H1 (cell line): ENCODE data around the gene KIT. TPM values are rescaled to one million over a fixed set of nuclear protein-coding genes. Genes with fewer than 3 reads are reported as not detected.

Experiments
- CTCF ChIA-PET: fragments of 300-600 bp; sonication (Branson Sonifier 250); formaldehyde crosslinking; loops from one replicate; lab custom pipeline; 2021; ENCODE audit not compliant: partially characterized antibody; lab: Charles Lee
- POLR2A ChIA-PET: fragments of 300-600 bp; sonication (Branson Sonifier 250); formaldehyde crosslinking; loops from one replicate; lab custom pipeline; 2021; ENCODE audit warnings: inconsistent platforms; ENCODE audit not compliant: partially characterized antibody; lab: Charles Lee
- DNase-seq, 2 experiments: peaks; one replicate each; pipeline versions ENCODE4 v3.0.0 to v3.0.0-alpha.2; 2010 to 2022; ENCODE audit warnings: low spot score in 2 of 2, low read depth in 1 of 2, mixed read lengths in 1 of 2
- FAIRE-seq: peaks from 2 replicates; lab custom pipeline; 2011; peaks lifted over from hg19 to GRCh38; lab: Jason Lieb, UNC
- H2AFZ ChIP-seq: 2 replicates; pipeline ENCODE4 v1.8.1; 2012; ENCODE audit warnings: low read length, inconsistent platforms
- H2AK5ac ChIP-seq: 2 replicates; pipeline ENCODE4 v1.6.1; 2013; ENCODE audit warnings: low read depth, low read length
- H2BK120ac ChIP-seq: replicated peaks from 2 replicates; pipeline ENCODE3; 2013; ENCODE audit warnings: low read depth, low read length, inconsistent platforms
- H2BK12ac ChIP-seq: 2 replicates; pipeline ENCODE4 v1.6.1; 2013; ENCODE audit warnings: low read depth, low read length
- H2BK15ac ChIP-seq: 2 replicates; pipeline ENCODE4 v1.6.1; 2013; ENCODE audit warnings: low read length
- H2BK20ac ChIP-seq: 2 replicates; pipeline ENCODE4 v1.6.1; 2013; ENCODE audit warnings: low read length
- H2BK5ac ChIP-seq: 2 replicates; pipeline ENCODE4 v1.6.1; 2013; ENCODE audit warnings: low read depth, low read length
- H3K14ac ChIP-seq: 2 replicates; pipeline ENCODE4 v1.6.1; 2013; ENCODE audit warnings: inconsistent platforms; ENCODE audit not compliant: insufficient read length
- H3K18ac ChIP-seq: 2 replicates; pipeline ENCODE4 v1.6.1; 2013; ENCODE audit warnings: low read length; ENCODE audit errors: extremely low read depth
- H3K23ac ChIP-seq: 2 replicates; pipeline ENCODE4 v1.6.1; 2013; ENCODE audit warnings: inconsistent platforms; ENCODE audit not compliant: insufficient read length
- H3K23me2 ChIP-seq: 2 replicates; pipeline ENCODE4 v1.6.1; 2013; ENCODE audit warnings: low read depth, low read length
- H3K27ac ChIP-seq: 2 replicates; pipeline ENCODE4 v1.6.1; 2011; ENCODE audit warnings: low read depth, low read length, inconsistent platforms
- H3K27me3 ChIP-seq, 4 experiments: replicated peaks in 1 of 4; 1 replicate in 1 of 4; 2 replicates in 3 of 4; pipeline versions ENCODE4 v1.6.1 to v1.8.1; 2011 to 2013; ENCODE audit warnings: low read length in 3 of 4, mild to moderate bottlenecking in 3 of 4, inconsistent platforms in 2 of 4, mixed read lengths in 2 of 4, moderate library complexity in 1 of 4; ENCODE audit not compliant: control insufficient read depth in 3 of 4, insufficient read depth in 3 of 4; ENCODE audit errors: extremely low read depth in 1 of 4
- H3K36me3 ChIP-seq, 4 experiments: 2 replicates each; pipeline versions ENCODE4 v1.6.1 to v1.8.1; 2011 to 2013; ENCODE audit warnings: mild to moderate bottlenecking in 4 of 4, low read length in 3 of 4, moderate library complexity in 2 of 4, control low read depth in 1 of 4, inconsistent platforms in 1 of 4; ENCODE audit not compliant: insufficient read depth in 4 of 4, control insufficient read depth in 2 of 4
- H3K4ac ChIP-seq: replicated peaks from 2 replicates; pipeline ENCODE3; 2013; ENCODE audit warnings: low read length, low read depth, mixed read lengths, inconsistent platforms; ENCODE audit not compliant: insufficient read length
- H3K4me1 ChIP-seq, 4 experiments: replicated peaks in 1 of 4; 1 replicate in 1 of 4; 2 replicates in 3 of 4; pipeline versions ENCODE4 v1.6.1 to v1.8.1; 2011 to 2013; ENCODE audit warnings: low read length in 3 of 4, inconsistent platforms in 2 of 4, mixed read lengths in 1 of 4; ENCODE audit not compliant: insufficient read depth in 4 of 4, control insufficient read depth in 3 of 4
- H3K4me2 ChIP-seq, 2 experiments: 2 replicates each; pipeline versions ENCODE4 v1.6.1 to v1.8.1; 2011 to 2013; ENCODE audit warnings: low read depth in 2 of 2, low read length in 2 of 2, control low read depth in 1 of 2, inconsistent platforms in 1 of 2, mild to moderate bottlenecking in 1 of 2; ENCODE audit not compliant: insufficient read depth in 1 of 2
- H3K4me3 ChIP-seq, 4 experiments: fragments of 200-600, 300-600 bp in 1 of 4; sonication (generic), shearing (Covaris generic), sonication (Bioruptor Twin) in 1 of 4; 2 replicates each; pipeline versions ENCODE4 v1.5.1 to v1.8.1; 2011 to 2016; ENCODE audit warnings: low read length in 4 of 4, low read depth in 3 of 4, control low read depth in 2 of 4, inconsistent platforms in 2 of 4, mild to moderate bottlenecking in 2 of 4, mixed read lengths in 1 of 4, moderate library complexity in 1 of 4; ENCODE audit not compliant: insufficient read depth in 2 of 4; ENCODE audit errors: extremely low read depth in 1 of 4
- H3K56ac ChIP-seq: replicated peaks from 2 replicates; pipeline ENCODE3; 2013; ENCODE audit warnings: low read depth, mild to moderate bottlenecking, mixed read lengths, low read length, inconsistent platforms; ENCODE audit not compliant: insufficient read length
- H3K79me1 ChIP-seq: 2 replicates; pipeline ENCODE4 v1.6.1; 2013; ENCODE audit warnings: low read depth, low read length, control low read depth
- H3K79me2 ChIP-seq, 2 experiments: 2 replicates each; pipeline versions ENCODE4 v1.6.1 to v1.8.1; 2012 to 2013; ENCODE audit warnings: low read length in 2 of 2, mild to moderate bottlenecking in 2 of 2, inconsistent platforms in 1 of 2; ENCODE audit not compliant: insufficient read depth in 2 of 2, control insufficient read depth in 1 of 2
- H3K9ac ChIP-seq, 4 experiments: replicated peaks in 1 of 4; 1 replicate in 1 of 4; 2 replicates in 3 of 4; pipeline versions ENCODE4 v1.6.1 to v1.8.1; 2011 to 2013; ENCODE audit warnings: low read depth in 3 of 4, low read length in 3 of 4, control low read depth in 2 of 4, mild to moderate bottlenecking in 2 of 4, moderate library complexity in 2 of 4, inconsistent platforms in 1 of 4; ENCODE audit errors: extremely low read depth in 1 of 4
- H3K9me3 ChIP-seq, 2 experiments: 2 replicates each; pipeline versions ENCODE4 v1.6.1 to v1.8.1; 2012 to 2013; ENCODE audit warnings: mild to moderate bottlenecking in 2 of 2, moderate library complexity in 2 of 2, control low read depth in 1 of 2, inconsistent platforms in 1 of 2, low read depth in 1 of 2, low read length in 1 of 2, mixed read lengths in 1 of 2; ENCODE audit not compliant: insufficient read depth in 2 of 2
- H4K20me1 ChIP-seq, 2 experiments: replicated peaks in 1 of 2; 2 replicates each; pipeline versions ENCODE3 to v1.8.1; 2011 to 2013; ENCODE audit warnings: inconsistent platforms in 2 of 2, low read length in 2 of 2, mild to moderate bottlenecking in 1 of 2; ENCODE audit not compliant: insufficient read depth in 2 of 2, control insufficient read depth in 1 of 2
- H4K5ac ChIP-seq: 2 replicates; pipeline ENCODE4 v1.6.1; 2013; ENCODE audit warnings: low read length, low read depth, mixed read lengths, inconsistent platforms; ENCODE audit not compliant: insufficient read length
- H4K8ac ChIP-seq: 2 replicates; pipeline ENCODE4 v1.8.0; 2013; ENCODE audit warnings: mild to moderate bottlenecking, moderate library complexity, low read length, inconsistent platforms; ENCODE audit not compliant: insufficient read depth; ENCODE audit errors: extremely low read depth
- H4K91ac ChIP-seq: replicated peaks from 2 replicates; pipeline ENCODE3; 2013; ENCODE audit warnings: low read length, mixed read lengths, inconsistent platforms; ENCODE audit not compliant: insufficient read length
- CREB1 ChIP-seq: IDR thresholded peaks from 2 replicates; pipeline ENCODE4 v1.6.1; 2012; ENCODE audit warnings: inconsistent platforms
- KDM1A ChIP-seq: fragments of 200-600, 300-600 bp; sonication (generic); IDR thresholded peaks from 2 replicates; pipeline ENCODE4 v1.7.1; 2016; ENCODE audit warnings: mild to moderate bottlenecking, low read length, borderline replicate concordance
- MAFK ChIP-seq: IDR thresholded peaks from 2 replicates; pipeline ENCODE4 v1.6.1; 2012; ENCODE audit warnings: low read depth, mild to moderate bottlenecking, improper control_type of control experiment, low read length
- MAX ChIP-seq: IDR thresholded peaks from 2 replicates; pipeline ENCODE4 v1.6.1; 2012; ENCODE audit warnings: inconsistent platforms
- PHF8 ChIP-seq: fragments of 200-600 bp; sonication (generic); conservative IDR thresholded peaks from 2 replicates; pipeline ENCODE4 v1.7.1; 2012; ENCODE audit warnings: low read depth, mild to moderate bottlenecking, inconsistent platforms, low read length, moderate library complexity
- POU5F1 ChIP-seq: IDR thresholded peaks from 2 replicates; pipeline ENCODE4 v1.6.1; 2011; ENCODE audit warnings: low read depth, mild to moderate bottlenecking, low read length, moderate library complexity
- SIN3A ChIP-seq, 2 experiments: IDR thresholded peaks in 1 of 2; conservative IDR thresholded peaks in 1 of 2; 2 replicates each; pipeline ENCODE4 v1.6.1; 2011 to 2012; ENCODE audit warnings: low read length in 2 of 2, improper control_type of control experiment in 1 of 2, low read depth in 1 of 2, mild to moderate bottlenecking in 1 of 2
- SP2 ChIP-seq: IDR thresholded peaks from 2 replicates; pipeline ENCODE4 v1.6.1; 2012; ENCODE audit warnings: mild to moderate bottlenecking, low read length, inconsistent platforms
- SRF ChIP-seq: IDR thresholded peaks from 2 replicates; pipeline ENCODE4 v1.6.1; 2011; ENCODE audit warnings: mild to moderate bottlenecking, low read depth, low read length, moderate library complexity
- SUZ12 ChIP-seq: fragments of 200-600 bp; sonication (generic); IDR thresholded peaks from 2 replicates; pipeline ENCODE4 v1.6.1; 2012; ENCODE audit warnings: mild to moderate bottlenecking, inconsistent platforms, low read length, moderate library complexity, mixed read lengths
- TAF1 ChIP-seq: IDR thresholded peaks from 2 replicates; pipeline ENCODE4 v1.6.1; 2011; ENCODE audit warnings: mild to moderate bottlenecking, low read depth, low read length
- TBP ChIP-seq: IDR thresholded peaks from 2 replicates; pipeline ENCODE4 v1.6.1; 2011; ENCODE audit warnings: low read depth, low read length, improper control_type of control experiment
- TCF12 ChIP-seq: IDR thresholded peaks from 2 replicates; pipeline ENCODE4 v1.6.1; 2011; ENCODE audit warnings: low read depth, mild to moderate bottlenecking, low read length
- WGBS, 2 experiments: shearing (Covaris generic) in 1 of 2; methylation state at CpG; one replicate each; pipeline versions ENCODE4 v1.1.6 to v1.1.7; 2013 to 2015; ENCODE audit warnings: low lambda C conversion rate in 2 of 2, mixed read lengths in 2 of 2, inconsistent platforms in 1 of 2, low coverage in 1 of 2, missing lambda C conversion rate in 1 of 2; ENCODE audit not compliant: insufficient replicate concordance in 2 of 2, insufficient coverage in 1 of 2, insufficient read length in 1 of 2; ENCODE audit errors: extremely low coverage in 1 of 2, missing lambda C conversion rate in 1 of 2; 5-methylcytosine and 5-hydroxymethylcytosine counted together
- polyA plus RNA-seq, 7 experiments: library from polyadenylated mRNA; depleted of rRNA in 3 of 7; stranded (reverse) in 5 of 7; unstranded in 2 of 7; fragments of >200 nt in 5 of 7; fragments of 200-250 nt in 2 of 7; gene quantifications; 1 replicate in 5 of 7; 2 replicates in 1 of 7; 4 replicates in 1 of 7; pipeline versions ENCODE4 v1.2.1 to v1.2.3, GENCODE V29; 2011 to 2013; ENCODE audit warnings: missing spikeins in 2 of 7, mixed read lengths in 2 of 7
- total RNA-seq: library from RNA; stranded (reverse); fragmentation: NEBNext Ultra II Directional; extraction: Animal tissue kit (Norgen Biotek cat#: 25700); gene quantifications from 2 replicates; pipeline ENCODE4 v1.2.1, GENCODE V29; 2021

Gene KIT
- total and polyA plus RNA-seq, 2 of the 8 experiments (the other 6 are each of a cell fraction or from before 2014, with no cell fraction given): 14.4 to 24.8 TPM

DNA sequence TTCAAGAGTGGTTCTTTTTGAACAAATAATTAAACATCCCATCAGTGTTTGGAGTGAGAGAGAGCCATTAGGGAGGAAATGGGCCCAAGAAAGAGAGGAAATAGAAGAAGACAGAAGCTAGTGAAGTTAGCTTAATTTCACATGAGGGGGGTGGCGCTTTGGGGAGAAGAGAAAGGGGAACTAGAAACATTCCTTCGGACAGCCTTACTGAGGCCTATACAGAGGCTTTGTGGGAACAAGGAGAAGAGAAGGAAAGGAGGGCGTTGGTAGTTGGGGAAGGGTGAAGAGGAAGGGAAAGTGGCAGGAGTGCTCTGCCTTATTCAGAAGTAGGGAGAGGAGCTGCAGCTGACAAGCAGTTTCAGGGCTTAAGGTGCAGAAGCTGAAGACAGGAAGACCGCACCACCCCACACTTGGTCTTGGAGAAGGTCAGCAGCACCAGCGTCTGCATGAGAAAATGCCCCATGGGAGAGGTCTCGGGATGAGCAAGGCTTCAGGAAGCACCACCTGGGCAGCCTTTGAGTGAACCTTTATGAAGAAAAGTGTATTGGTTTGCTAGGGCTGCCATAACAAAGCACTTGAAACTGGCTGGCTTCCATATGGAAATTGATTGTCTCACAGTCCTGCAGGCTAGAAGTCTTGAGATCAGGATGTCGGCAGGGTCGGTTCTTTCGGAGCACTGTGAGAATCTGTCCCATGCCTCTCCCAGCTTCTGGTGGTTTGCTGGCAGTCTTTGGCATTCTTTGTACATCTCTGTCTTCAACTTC lies 85.1 kb downstream of the KIT start:
- H3K23ac ChIP-seq: no peak overlapping the region
- H4K5ac ChIP-seq: no peak overlapping the region
- H4K8ac ChIP-seq: no peak overlapping the region
- H3K4me3 ChIP-seq: no peak overlapping the region
- DNase-seq (no peak), FAIRE-seq (no peak)
- H3K4ac ChIP-seq: no peak overlapping the region
- no peak overlapping the region for H3K9ac ChIP-seq
- H2BK120ac ChIP-seq: no peak overlapping the region
- no peak overlapping the region for H2AFZ ChIP-seq
- H2AK5ac ChIP-seq: no peak overlapping the region
- no peaks in the 10 kb centered on the region for H3K27me3 ChIP-seq
- H3K23me2 ChIP-seq: no peaks in the 10 kb centered on the region; the same call in 1 of the 2 replicates
- H2BK12ac ChIP-seq: no peak overlapping the region
- H2BK5ac ChIP-seq: no peak overlapping the region
- peaks cover 13 to 15% of the 10 kb centered on the region in 2 experiments for H3K9me3 ChIP-seq
- H2BK20ac ChIP-seq: no peak overlapping the region
- no peak overlapping the region for H4K91ac ChIP-seq
- no peak overlapping the region for H2BK15ac ChIP-seq
- H4K20me1 ChIP-seq: no peaks in the 10 kb centered on the region
- H3K36me3 ChIP-seq: peaks cover 0 to 18% (median 8%) of the 10 kb centered on the region in 4 experiments; a peak in 4 of 8 replicates
- H3K79me1 ChIP-seq: no peaks in the 10 kb centered on the region
- no peak overlapping the region for H3K4me2 ChIP-seq
- H3K14ac ChIP-seq: no peak overlapping the region
- H3K27ac ChIP-seq: no peak overlapping the region
- H3K18ac ChIP-seq: no peak overlapping the region
- H3K56ac ChIP-seq: no peak overlapping the region
- H3K79me2 ChIP-seq: no peaks in the 10 kb centered on the region
- H3K4me1 ChIP-seq: peaks cover 0 to 5% (median 2%) of the 10 kb centered on the region in 4 experiments; a peak in 2 of 7 replicates
- ChIA-PET POLR2A (interaction anchor here (1.2 kb wide), 1 partner anchor 14 kb away, joined by 4 read pairs; no protein-coding TSS in a partner anchor), CTCF (interaction anchor here (0.6 to 1.0 kb wide), 2 partner anchors 300 to 424 kb away, joined by 3 read pairs; no protein-coding TSS in a partner anchor)
- WGBS, 2 experiments: 79% methylated on average over 9 of the region's 9 CpGs; no CpG with 5 or more reads in 1 of the 2 experiments
- TF ChIP-seq MAX (no peak), SP2 (no peak), TAF1 (no peak), TBP (no peak), TCF12 (no peak), CREB1 (no peak), PHF8 (no peak), POU5F1 (no peak), SIN3A (conservative IDR thresholded peaks at IDR 0.05 in 1 of 2, IDR thresholded peaks at IDR 0.05 in 1 of 2; ENCODE audit: low read depth in 1 of 2, low read length in 2 of 2) (no peak), SUZ12 (no peak), KDM1A (no peak), MAFK (no peak), SRF (no peak)
